HG03159 (cell line): Measurements from ENCODE around the gene KYAT1.
A peak's percentile ranks its signal among the peaks of the same experiment; 100 is the strongest.

ENCODE experiments used
- ATAC-seq: cut with Tn5 transposase; IDR thresholded peaks from one replicate; pipeline ENCODE4 v1.9.1; 2021; ENCODE audit warnings: mild to moderate bottlenecking, moderate library complexity; ENCODE audit not compliant: unreplicated experiment

Gene KYAT1

GRCh38 chr9:128881884-128882676 is at the start of gene KYAT1, which contains the start of gene LRRC8A:
TSS of gene KYAT1 (minus strand) at chr9:128881950. CDS start at chr9:128845405, 36,545 bp downstream.
TSS of gene LRRC8A (plus strand) at chr9:128882133. CDS start at chr9:128907165, 25,032 bp downstream.
- peak; percentile 89 for ATAC-seq

- ATAC-seq, result no peak
Measured at GRCh38 chr9:128929560-128929959, 47.8 kb upstream of the KYAT1 start.

- no peak for ATAC-seq
Measured at GRCh38 chr9:128928624-128929023, 46.9 kb upstream of the KYAT1 start.

GRCh38 chr9:128927731-128928411 is 46.1 kb upstream of the KYAT1 start:
- no peak for ATAC-seq

GRCh38 chr9:128923493-128923883 is 41.7 kb upstream of the KYAT1 start:
- no peak for ATAC-seq

- ATAC-seq, result no peak
Measured at GRCh38 chr9:128921881-128922763, 40.4 kb upstream of the KYAT1 start.

GRCh38 chr9:128920381-128921058 is 38.8 kb upstream of the KYAT1 start, which contains the start of gene PHYHD1:
TSS of gene PHYHD1 (plus strand) at chr9:128920982. CDS start at chr9:128922324, 1,342 bp downstream.
- no peak for ATAC-seq

- ATAC-seq, result no peak
Measured at GRCh38 chr9:128919402-128920089, 37.8 kb upstream of the KYAT1 start.

GRCh38 chr9:128918921-128919320 is 37.2 kb upstream of the KYAT1 start:
- no peak for ATAC-seq

GRCh38 chr9:128917151-128917849 is 35.5 kb upstream of the KYAT1 start:
- ATAC-seq, result no peak

- no peak for ATAC-seq
Measured at GRCh38 chr9:128916745-128917144, 35.0 kb upstream of the KYAT1 start.

- ATAC-seq, result no peak
Measured at GRCh38 chr9:128916204-128916603, 34.5 kb upstream of the KYAT1 start.

GRCh38 chr9:128913995-128914772 is 32.4 kb upstream of the KYAT1 start:
- ATAC-seq, result no peak

GRCh38 chr9:128913048-128913900 is 31.5 kb upstream of the KYAT1 start:
- no peak for ATAC-seq

GRCh38 chr9:128912270-128912853 is 30.6 kb upstream of the KYAT1 start:
- ATAC-seq, result no peak

- ATAC-seq, result no peak
Measured at GRCh38 chr9:128911529-128912035, 29.8 kb upstream of the KYAT1 start.

GRCh38 chr9:128910906-128911305 is 29.2 kb upstream of the KYAT1 start:
- ATAC-seq, result no peak
